Stimulated activated effector memory CD8-positive, alpha-beta T cell treated with anti-CD3 and anti-CD28 coated beads, Interleukin-12 subunit alpha, Interleukin-12 subunit beta, amount 100 ng/mL, for 72 hours (primary cell): Measurements from ENCODE around the gene ARMH2.
"Not testable (repeated sequence)": the region's sequence is repeated elsewhere in the genome, so short reads cannot be mapped to it uniquely, and the experiment has no call there.

Experiments
- ATAC-seq: fragments of 150-1000 bp; cut with Tn5 transposase; 2 replicates; pipeline ENCODE4 v1.10.0; 2021
- DNase-seq, 2 donors: peaks; one replicate each; pipeline ENCODE4 v3.0.0; 2021 to 2022; ENCODE audit warnings: low spot score in 2 of 2
- H3K27ac Mint-ChIP-seq: one replicate; pipeline ENCODE4 v1.8.0; 2022; ENCODE audit warnings: mild to moderate bottlenecking, mixed read lengths
- H3K36me3 Mint-ChIP-seq: one replicate; pipeline ENCODE4 v1.8.0; 2022; ENCODE audit warnings: mild to moderate bottlenecking, mixed read lengths
- H3K4me1 Mint-ChIP-seq: one replicate; pipeline ENCODE4 v1.8.0; 2022; ENCODE audit warnings: mixed read lengths
- H3K4me3 Mint-ChIP-seq: one replicate; pipeline ENCODE4 v1.8.0; 2022; ENCODE audit warnings: mild to moderate bottlenecking, mixed read lengths
- H3K9me3 Mint-ChIP-seq: one replicate; pipeline ENCODE4 v1.8.0; 2022; ENCODE audit warnings: mixed read lengths

Gene ARMH2

GRCh38 chr6:24788031-24788665 lies 10.6 kb downstream of the ARMH2 start:
- DNase-seq: no peak
- peak; percentile 55 for ATAC-seq
- Mint-ChIP-seq H3K9me3 (no peaks in the 10 kb centered on the region), H3K4me3 (no peak overlapping the region), H3K36me3 (peaks cover 64% of the 10 kb centered on the region), H3K27ac (peak overlapping the region; percentile 43), H3K4me1 (peaks cover 7% of the 10 kb centered on the region)

DNA sequence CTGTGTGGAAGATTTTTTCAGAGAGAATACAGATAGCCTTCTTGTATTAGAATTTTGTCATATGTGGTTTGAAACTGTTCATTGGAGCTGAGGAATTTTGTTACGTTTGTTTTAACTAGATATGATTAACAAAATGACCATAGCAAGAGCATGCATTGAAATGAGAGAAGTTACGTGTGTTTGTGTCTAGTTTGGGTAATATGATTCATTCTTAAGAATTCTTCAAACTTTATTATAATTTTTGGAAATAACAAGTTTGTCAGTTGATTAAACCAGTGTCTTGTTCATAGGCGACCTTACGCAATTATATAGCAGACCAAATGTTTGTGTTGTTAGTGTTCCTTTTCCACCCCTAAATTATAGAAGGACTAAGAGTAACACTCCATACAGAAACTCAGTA lies 18.5 kb downstream of the ARMH2 start:
- H3K4me1 Mint-ChIP-seq: peaks cover 20% of the 10 kb centered on the region
- no peak for DNase-seq
- H3K27ac Mint-ChIP-seq: no peak overlapping the region
- peaks cover 97% of the 10 kb centered on the region for H3K36me3 Mint-ChIP-seq
- H3K4me3 Mint-ChIP-seq: no peak overlapping the region
- ATAC-seq: no peak
- H3K9me3 Mint-ChIP-seq: no peaks in the 10 kb centered on the region

- ATAC-seq (no peak), DNase-seq (no peak)
- Mint-ChIP-seq H3K9me3 (no peaks in the 10 kb centered on the region), H3K27ac (no peak overlapping the region), H3K36me3 (peaks cover 97% of the 10 kb centered on the region), H3K4me1 (peaks cover 20% of the 10 kb centered on the region), H3K4me3 (no peak overlapping the region)
Observed at GRCh38 chr6:24779416-24780016, 19.2 kb downstream of the ARMH2 start.

DNA sequence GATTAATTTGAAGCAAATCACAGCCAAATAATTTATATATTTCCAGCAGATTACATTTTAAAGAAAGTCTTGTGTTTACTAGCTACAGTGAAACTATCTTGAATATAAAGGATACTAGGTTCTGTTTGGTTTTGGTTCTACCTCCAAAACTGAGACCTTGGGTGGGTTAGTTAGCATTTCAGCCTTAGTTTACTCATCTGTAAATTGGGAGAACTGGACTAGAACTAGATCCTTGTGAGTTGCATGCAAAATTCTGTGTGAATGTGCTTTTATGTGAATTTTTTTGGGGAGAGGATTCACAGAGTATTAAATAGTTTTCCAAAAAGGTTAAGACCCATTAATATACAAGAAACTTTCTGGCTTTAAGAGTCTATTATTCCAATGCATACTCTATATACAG lies 19.8 kb downstream of the ARMH2 start:
- H3K4me3 Mint-ChIP-seq: no peak overlapping the region
- peaks cover 91% of the 10 kb centered on the region for H3K36me3 Mint-ChIP-seq
- DNase-seq: no peak

DNA sequence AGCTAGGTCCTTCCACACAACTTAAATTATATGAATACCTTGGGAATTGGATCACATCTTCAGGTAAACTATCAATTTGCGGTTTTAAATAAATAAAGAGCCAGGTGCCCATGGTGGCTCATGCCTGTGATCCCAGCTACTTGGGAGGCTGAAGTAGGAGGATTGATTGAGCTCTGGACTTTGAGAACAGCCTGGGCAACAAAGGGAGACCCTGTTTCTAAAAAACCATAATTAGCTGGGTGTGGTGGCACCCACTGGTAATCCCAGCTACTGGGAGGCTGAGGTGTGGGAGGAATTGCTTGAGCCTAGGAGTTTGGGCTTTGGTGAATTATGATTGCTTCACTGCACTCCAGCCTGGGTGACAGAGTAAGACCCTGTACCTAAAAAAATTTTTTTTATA lies 20.6 kb downstream of the ARMH2 start:
- H3K9me3 Mint-ChIP-seq: no peaks in the 10 kb centered on the region
- H3K27ac Mint-ChIP-seq: no peak overlapping the region
- ATAC-seq (no peak), DNase-seq (no peak)
- peak overlapping the region; percentile 97 for H3K4me3 Mint-ChIP-seq
- H3K4me1 Mint-ChIP-seq: peaks cover 20% of the 10 kb centered on the region
- peaks cover 84% of the 10 kb centered on the region for H3K36me3 Mint-ChIP-seq

More for the DNA sequence above, 19.8 kb downstream of the ARMH2 start:
- ATAC-seq: no peak
- no peak overlapping the region for H3K27ac Mint-ChIP-seq
- H3K4me1 Mint-ChIP-seq: peaks cover 20% of the 10 kb centered on the region
- no peaks in the 10 kb centered on the region for H3K9me3 Mint-ChIP-seq

DNA sequence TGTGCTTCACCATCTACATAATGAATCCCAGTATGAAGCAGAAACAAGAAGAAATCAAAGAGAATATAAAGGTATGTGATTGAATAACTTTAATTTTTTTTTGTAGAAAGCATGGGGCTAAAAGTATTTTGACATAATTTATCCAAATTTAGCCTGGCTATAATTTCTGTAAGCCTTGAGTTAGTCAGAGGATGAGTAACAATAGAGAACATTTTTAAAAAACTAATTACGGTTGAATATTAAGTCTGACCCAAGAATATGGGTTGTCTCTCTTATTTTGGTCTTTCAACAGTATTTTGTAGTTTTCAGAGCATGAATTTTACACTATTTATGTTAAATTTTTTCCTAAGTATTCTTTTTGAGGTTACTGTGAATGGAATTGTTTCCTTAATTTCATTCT lies 21.5 kb downstream of the ARMH2 start:
- no peak for DNase-seq
- H3K4me3 Mint-ChIP-seq: peak overlapping the region; percentile 97
- no peaks in the 10 kb centered on the region for H3K9me3 Mint-ChIP-seq
- no peak overlapping the region for H3K27ac Mint-ChIP-seq
- peaks cover 75% of the 10 kb centered on the region for H3K36me3 Mint-ChIP-seq
- no peak for ATAC-seq
- peaks cover 20% of the 10 kb centered on the region for H3K4me1 Mint-ChIP-seq

DNA sequence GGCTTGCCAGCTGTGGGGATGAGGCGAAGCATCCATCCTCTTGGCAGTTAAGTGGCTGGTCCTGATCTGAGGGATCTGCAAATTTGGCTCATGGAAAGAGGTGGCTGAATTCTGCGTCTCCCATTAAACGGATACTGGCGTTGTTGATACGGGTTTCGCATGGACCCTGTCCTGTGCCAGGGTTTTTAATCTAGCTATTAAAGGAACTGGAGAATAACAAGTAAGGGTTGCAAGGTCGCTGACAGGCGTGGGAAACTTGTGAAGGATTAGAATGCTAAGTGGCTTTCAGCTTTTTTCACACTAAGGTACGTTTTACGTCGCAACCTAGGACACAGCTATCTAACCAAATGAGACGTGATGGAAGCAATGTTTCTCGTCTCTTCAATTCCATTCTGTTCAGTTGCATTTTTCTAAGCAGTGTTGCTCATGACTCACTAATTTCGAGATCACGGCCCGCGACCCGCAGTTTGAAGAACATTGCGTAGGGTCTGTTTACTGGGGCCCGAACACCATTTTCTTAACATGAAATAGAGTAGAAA lies 23.1 kb downstream of the ARMH2 start:
- Mint-ChIP-seq H3K4me3 (peak overlapping the region; percentile 97), H3K4me1 (peaks cover 20% of the 10 kb centered on the region), H3K27ac (peak overlapping the region; percentile 97), H3K36me3 (peaks cover 58% of the 10 kb centered on the region), H3K9me3 (no peaks in the 10 kb centered on the region)
- ATAC-seq (peak; percentile 51), DNase-seq (peak in 1 of 2 donors; percentile 59)

DNA sequence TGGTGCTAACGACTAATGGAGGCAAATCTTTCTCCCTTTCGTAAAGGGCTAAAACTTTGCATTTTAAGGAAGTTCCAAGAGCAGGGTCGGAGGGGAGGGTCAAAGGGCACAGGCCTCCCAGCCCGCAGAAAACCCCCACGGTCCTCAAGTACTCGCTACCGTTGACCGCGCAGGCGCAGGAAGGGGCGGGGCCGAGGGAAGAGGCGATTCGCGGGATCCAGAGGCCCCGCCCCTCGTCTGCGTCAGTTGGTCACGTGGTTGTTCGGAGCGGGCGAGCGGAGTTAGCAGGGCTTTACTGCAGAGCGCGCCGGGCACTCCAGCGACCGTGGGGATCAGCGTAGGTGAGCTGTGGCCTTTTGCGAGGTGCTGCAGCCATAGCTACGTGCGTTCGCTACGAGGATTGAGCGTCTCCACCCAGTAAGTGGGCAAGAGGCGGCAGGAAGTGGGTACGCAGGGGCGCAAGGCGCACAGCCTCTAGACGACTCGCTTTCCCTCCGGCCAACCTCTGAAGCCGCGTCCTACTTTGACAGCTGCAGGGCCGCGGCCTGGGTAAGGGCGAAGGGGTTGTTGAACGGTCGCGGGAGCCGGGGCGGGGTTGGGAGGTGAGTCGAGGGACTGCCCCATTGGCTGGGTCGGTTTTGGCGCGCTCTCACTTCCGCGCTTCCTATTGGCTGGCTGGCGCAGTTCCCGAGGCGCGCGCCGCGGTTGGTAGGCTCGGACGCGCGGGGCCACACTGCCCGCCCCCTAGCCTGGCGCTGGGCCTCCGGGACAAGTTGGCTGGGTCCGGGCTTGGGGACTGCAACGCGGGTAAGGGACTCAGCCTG lies 23.8 kb downstream of the ARMH2 start, which contains the start of gene GMNN:
GMNN (plus strand) TSS at position 242 of the 824 bp plus-strand sequence. CDS start 2,310 bp downstream, outside the sequence.
- peak; percentile 95 to 98 for DNase-seq
- peak; percentile 97 for ATAC-seq
- Mint-ChIP-seq H3K4me1 (peaks cover 15% of the 10 kb centered on the region), H3K4me3 (peak within 1 kb of the TSS; percentile 97), H3K27ac (peak within 1 kb of the TSS; percentile 97), H3K36me3 (peaks cover 52% of the 10 kb centered on the region), H3K9me3 (no peaks in the 10 kb centered on the region)

GRCh38 chr6:24768361-24768760 lies 30.4 kb downstream of the ARMH2 start:
- ATAC-seq: no peak
- Mint-ChIP-seq H3K4me1 (no peaks in the 10 kb centered on the region), H3K36me3 (no peaks in the 10 kb centered on the region), H3K9me3 (no peaks in the 10 kb centered on the region), H3K27ac (no peak overlapping the region), H3K4me3 (no peak overlapping the region)
- peak in 1 of 2 donors; percentile 33 for DNase-seq

DNA sequence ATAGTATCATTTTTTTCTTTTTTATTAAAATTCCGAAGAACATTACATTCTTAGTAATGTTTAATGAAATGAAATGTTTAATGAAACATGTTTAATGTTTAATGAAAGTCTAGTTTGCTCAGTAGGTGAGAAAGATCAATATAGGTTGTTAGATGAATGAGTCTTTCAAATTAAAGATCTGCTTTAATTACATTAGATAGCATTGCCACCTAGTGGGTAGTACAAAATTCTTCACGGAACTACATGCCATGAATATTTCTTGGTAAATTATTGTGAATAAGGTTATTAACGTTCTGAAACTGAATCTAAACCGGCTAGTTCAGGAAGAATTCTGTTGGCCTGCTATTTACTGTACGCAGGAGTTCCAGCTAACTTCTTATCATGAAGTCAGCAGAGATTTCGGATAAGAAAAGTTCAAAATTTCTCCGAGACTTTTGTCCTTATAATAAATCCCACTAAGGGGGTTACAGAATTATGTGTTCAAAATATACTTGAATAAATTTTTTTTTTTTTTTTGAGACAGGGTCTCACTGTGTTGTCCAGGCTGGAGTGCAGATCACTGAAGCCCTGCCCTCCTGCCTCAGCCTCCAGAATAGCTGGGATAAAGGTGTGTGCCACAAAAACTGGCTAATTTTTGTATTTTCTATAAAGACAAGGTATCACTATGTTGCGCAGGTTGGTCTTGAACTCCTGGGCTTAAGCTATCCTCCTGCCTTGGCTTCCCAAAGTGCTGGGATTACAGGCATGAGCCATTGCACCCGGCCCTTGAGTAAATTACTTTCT lies 31.8 kb downstream of the ARMH2 start:
- H3K4me3 Mint-ChIP-seq: no peak overlapping the region
- H3K27ac Mint-ChIP-seq: no peak overlapping the region
- no peaks in the 10 kb centered on the region for H3K9me3 Mint-ChIP-seq
- H3K4me1 Mint-ChIP-seq: peaks cover 3% of the 10 kb centered on the region
- H3K36me3 Mint-ChIP-seq: no peaks in the 10 kb centered on the region
- peak; percentile 66 for ATAC-seq
- no peak for DNase-seq

- H3K36me3 Mint-ChIP-seq, H3K4me3 Mint-ChIP-seq, H3K27ac Mint-ChIP-seq, DNase-seq, H3K4me1 Mint-ChIP-seq, ATAC-seq, H3K9me3 Mint-ChIP-seq: not testable (repeated sequence)
Observed at GRCh38 chr6:24765968-24766367, 32.7 kb downstream of the ARMH2 start.

DNA sequence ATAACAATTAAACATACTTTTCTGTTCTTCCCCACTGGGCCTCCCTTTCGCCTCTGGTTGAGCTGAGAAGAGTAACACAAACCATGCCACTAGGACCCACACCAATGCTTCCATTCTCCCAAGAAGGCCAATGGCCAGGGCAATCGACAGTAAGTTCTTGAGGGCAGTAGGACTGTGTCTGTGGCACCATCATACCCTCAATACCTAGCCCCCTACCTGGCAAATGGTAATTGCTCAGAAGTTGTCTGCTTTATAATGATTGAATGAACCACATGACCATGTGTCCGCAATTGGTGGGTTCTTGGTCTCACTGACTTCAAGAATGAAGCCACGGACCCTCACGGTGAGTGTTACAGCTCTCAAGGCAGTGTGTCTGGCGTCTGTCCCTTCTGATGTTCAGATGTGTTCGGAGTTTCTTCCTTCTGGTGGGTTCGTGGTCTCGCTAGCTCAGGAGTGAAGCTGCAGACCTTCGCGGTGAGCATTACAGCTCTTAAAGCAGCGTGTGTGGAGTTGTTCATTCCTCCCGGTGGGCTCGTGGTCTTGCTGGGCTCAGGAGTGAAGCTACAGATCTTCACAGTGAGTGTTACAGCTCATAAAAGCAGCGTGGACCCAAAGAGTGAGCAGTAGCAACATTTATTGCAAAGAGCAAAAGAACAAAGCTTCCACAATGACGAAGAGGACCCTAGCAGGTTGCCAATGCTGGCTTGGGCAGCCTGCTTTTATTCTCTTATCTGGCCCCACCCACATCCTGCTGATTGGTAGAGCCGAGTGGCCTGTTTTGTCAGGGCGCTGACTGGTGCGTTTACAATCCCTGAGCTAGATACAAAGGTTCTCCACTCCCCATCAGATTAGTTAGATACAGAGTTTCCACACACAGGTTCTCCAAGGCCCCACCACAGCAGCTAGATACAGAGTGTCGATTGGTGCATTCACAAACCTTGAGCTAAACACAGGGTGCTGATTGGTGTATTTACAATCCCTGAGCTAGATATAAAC lies 33.6 kb downstream of the ARMH2 start:
- not testable (repeated sequence) for H3K36me3 Mint-ChIP-seq, ATAC-seq, H3K4me1 Mint-ChIP-seq, H3K4me3 Mint-ChIP-seq, H3K9me3 Mint-ChIP-seq, H3K27ac Mint-ChIP-seq
- peak in 1 of 2 donors; percentile 35 for DNase-seq

DNA sequence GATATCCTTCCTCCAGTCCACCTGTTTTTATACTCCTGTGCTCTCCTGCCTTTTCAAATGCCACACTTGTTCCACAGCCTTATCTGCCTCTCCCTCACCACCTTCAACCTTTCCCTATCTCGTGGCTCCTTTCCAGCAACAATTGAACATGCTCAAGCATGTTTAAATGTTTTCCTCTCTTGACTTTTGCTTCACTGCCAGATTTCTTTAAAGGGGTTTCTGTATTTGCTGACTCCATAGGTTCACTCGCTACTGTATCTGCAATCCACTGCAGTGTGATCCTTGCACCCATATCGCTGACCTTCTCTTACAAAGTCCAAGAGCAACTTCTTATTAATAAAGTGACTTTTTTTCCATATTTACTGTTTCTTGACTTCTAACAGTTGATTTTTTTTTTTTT lies 35.1 kb downstream of the ARMH2 start:
- no peak for ATAC-seq
- no peak overlapping the region for H3K27ac Mint-ChIP-seq
- no peak overlapping the region for H3K4me3 Mint-ChIP-seq

GRCh38 chr6:24761851-24762250 lies 36.9 kb downstream of the ARMH2 start:
- ATAC-seq (peak; percentile 8), DNase-seq (peak in 1 of 2 donors; percentile 38)
- H3K9me3 Mint-ChIP-seq: no peaks in the 10 kb centered on the region
- no peak overlapping the region for H3K4me3 Mint-ChIP-seq
- peaks cover 6% of the 10 kb centered on the region for H3K4me1 Mint-ChIP-seq
- no peaks in the 10 kb centered on the region for H3K36me3 Mint-ChIP-seq
- no peak overlapping the region for H3K27ac Mint-ChIP-seq

More for the DNA sequence above, 35.1 kb downstream of the ARMH2 start:
- Mint-ChIP-seq H3K36me3 (no peaks in the 10 kb centered on the region), H3K9me3 (no peaks in the 10 kb centered on the region), H3K4me1 (peaks cover 6% of the 10 kb centered on the region)
- DNase-seq: peak in 1 of 2 donors; percentile 30
